CD14-positive monocyte (primary cell): ENCODE measurements around the gene NLRP12. TPM values are rescaled to one million over a fixed set of nuclear protein-coding genes. Genes with fewer than 3 reads are reported as not detected.
"Not testable (repeated sequence)": the region's sequence is repeated elsewhere in the genome, so short reads cannot be mapped to it uniquely, and the experiment has no call there.

ENCODE experiments used
- DNase-seq, 3 donors: peaks; one replicate each; pipeline ENCODE4 v3.0.0-alpha.2; 2011 to 2022
- H2AFZ ChIP-seq: 2 replicates; pipeline ENCODE4 v1.6.0; 2012; ENCODE audit warnings: mild to moderate bottlenecking, low read depth, low read length, inconsistent platforms; ENCODE audit not compliant: insufficient read depth, poor library complexity, severe bottlenecking
- H3K27ac ChIP-seq, 2 donors: 1 replicate in 1 of 2; 2 replicates in 1 of 2; pipeline ENCODE4 v1.5.1; 2012 to 2013; ENCODE audit warnings: low read length in 2 of 2, control low read depth in 1 of 2, inconsistent platforms in 1 of 2, low read depth in 1 of 2, mild to moderate bottlenecking in 1 of 2
- H3K27me3 ChIP-seq, 2 donors: one replicate each; pipeline versions ENCODE4 v1.6.0 to v1.6.1; 2011 to 2013; ENCODE audit warnings: low read length in 2 of 2; ENCODE audit not compliant: control insufficient read depth in 2 of 2, insufficient read depth in 2 of 2
- H3K36me3 ChIP-seq, 2 donors: replicated peaks in 1 of 2; 1 replicate in 1 of 2; 2 replicates in 1 of 2; pipeline versions ENCODE4 v1.5.1 to v1.6.1; 2012 to 2013; ENCODE audit warnings: low read length in 2 of 2, control low read depth in 1 of 2, inconsistent platforms in 1 of 2, mild to moderate bottlenecking in 1 of 2; ENCODE audit not compliant: insufficient read depth in 2 of 2, control insufficient read depth in 1 of 2
- H3K4me1 ChIP-seq, 2 donors: 1 replicate in 1 of 2; 2 replicates in 1 of 2; pipeline versions ENCODE4 v1.5.1 to v1.6.1; 2012 to 2013; ENCODE audit warnings: low read length in 2 of 2, control low read depth in 1 of 2, inconsistent platforms in 1 of 2, mild to moderate bottlenecking in 1 of 2, moderate library complexity in 1 of 2; ENCODE audit not compliant: insufficient read depth in 2 of 2, control insufficient read depth in 1 of 2
- H3K4me2 ChIP-seq: replicated peaks from 2 replicates; pipeline ENCODE3; 2012; ENCODE audit warnings: low read length, moderate library complexity, mild to moderate bottlenecking; ENCODE audit not compliant: poor library complexity, severe bottlenecking; ENCODE audit errors: extremely low read depth
- H3K4me3 ChIP-seq, 3 experiments: fragments of 200-600 bp in 1 of 3; sonication (generic) in 1 of 3; replicated peaks in 1 of 3; 1 replicate in 2 of 3; 2 replicates in 1 of 3; pipeline ENCODE4 v1.5.1; 2011 to 2013; ENCODE audit warnings: low read length in 3 of 3, mild to moderate bottlenecking in 3 of 3, control low read depth in 2 of 3, low read depth in 2 of 3, inconsistent platforms in 1 of 3, moderate library complexity in 1 of 3
- H3K79me2 ChIP-seq: 2 replicates; pipeline ENCODE4 v1.6.0; 2012; ENCODE audit warnings: mild to moderate bottlenecking, control low read depth, inconsistent platforms, low read length, moderate library complexity; ENCODE audit not compliant: insufficient read depth
- H3K9ac ChIP-seq: 2 replicates; pipeline ENCODE4 v1.6.0; 2017; ENCODE audit warnings: low read length, mild to moderate bottlenecking; ENCODE audit not compliant: insufficient read depth, poor library complexity, severe bottlenecking
- H3K9me3 ChIP-seq, 2 donors: replicated peaks in 1 of 2; 1 replicate in 1 of 2; 2 replicates in 1 of 2; pipeline versions ENCODE4 v1.5.1 to v1.6.1; 2012 to 2013; ENCODE audit warnings: low read length in 2 of 2, control low read depth in 1 of 2; ENCODE audit not compliant: control insufficient read depth in 1 of 2, insufficient read depth in 1 of 2
- H4K20me1 ChIP-seq: 2 replicates; pipeline ENCODE4 v1.6.0; 2012; ENCODE audit warnings: mild to moderate bottlenecking, low read length, control low read depth, moderate library complexity; ENCODE audit not compliant: insufficient read depth
- H3K27ac Mint-ChIP-seq, 7 donors: one replicate each; pipeline ENCODE4 v1.8.0; 2020; ENCODE audit warnings: mild to moderate bottlenecking in 7 of 7, mixed read lengths in 7 of 7, moderate library complexity in 6 of 7, inconsistent platforms in 2 of 7
- H3K27me3 Mint-ChIP-seq, 3 donors: one replicate each; pipeline ENCODE4 v1.8.0; 2021 to 2022; ENCODE audit warnings: low read depth in 3 of 3, mild to moderate bottlenecking in 3 of 3, mixed read lengths in 3 of 3, moderate library complexity in 3 of 3, inconsistent platforms in 1 of 3
- H3K36me3 Mint-ChIP-seq, 2 donors: one replicate each; pipeline ENCODE4 v1.8.0; 2020; ENCODE audit warnings: mixed read lengths in 2 of 2, inconsistent platforms in 1 of 2, mild to moderate bottlenecking in 1 of 2
- H3K4me1 Mint-ChIP-seq: one replicate; pipeline ENCODE4 v1.8.0; 2020; ENCODE audit warnings: mild to moderate bottlenecking, mixed read lengths
- H3K4me3 Mint-ChIP-seq, 2 donors: one replicate each; pipeline ENCODE4 v1.8.0; 2020; ENCODE audit warnings: mild to moderate bottlenecking in 2 of 2, mixed read lengths in 2 of 2, moderate library complexity in 1 of 2
- H3K9me3 Mint-ChIP-seq, 7 donors: one replicate each; pipeline ENCODE4 v1.8.0; 2020 to 2022; ENCODE audit warnings: mixed read lengths in 7 of 7, mild to moderate bottlenecking in 6 of 7, moderate library complexity in 6 of 7, inconsistent platforms in 2 of 7
- WGBS: methylation state at CpG from one replicate; pipeline ENCODE4 v1.1.5; 2013; ENCODE audit warnings: missing lambda C conversion rate; ENCODE audit not compliant: insufficient coverage; 5-methylcytosine and 5-hydroxymethylcytosine counted together
- intact Hi-C, 2 donors: fragments of 100-400 bp; cut with micrococcal nuclease; formaldehyde crosslinking; loops; one replicate each; pipeline versions ENCODE4 v1.15.0 to v1.15.1; 2023
- polyA plus RNA-seq, 3 donors: library from polyadenylated mRNA; depleted of rRNA in 1 of 3; unstranded in 2 of 3; stranded (reverse) in 1 of 3; fragments of 300-500 nt in 2 of 3; fragments of >200 nt in 1 of 3; fragmentation: Illumina TruSeq in 2 of 3; gene quantifications; 1 replicate in 2 of 3; 2 replicates in 1 of 3; pipeline ENCODE4 v1.2.3, GENCODE V29; 2012 to 2021
- small RNA-seq: library from RNA; depleted of rRNA; stranded (forward); fragments of <200 nt; gene quantifications from one replicate; pipeline ENCODE3, GENCODE V24; 2012; ENCODE audit warnings: low read depth; ENCODE audit not compliant: insufficient read length
- TF ChIP-seq, protein P1 (sequence below): fragments of 200-600 bp; IDR thresholded peaks from one replicate; pipeline ENCODE4 v1.8.0; 2022; ENCODE audit warnings: antibody characterized with exemption, mild to moderate bottlenecking

The NLRP12 gene
- polyA plus RNA-seq, 3 donors = 40.5 to 64.9 (median 47.0) TPM

DNA sequence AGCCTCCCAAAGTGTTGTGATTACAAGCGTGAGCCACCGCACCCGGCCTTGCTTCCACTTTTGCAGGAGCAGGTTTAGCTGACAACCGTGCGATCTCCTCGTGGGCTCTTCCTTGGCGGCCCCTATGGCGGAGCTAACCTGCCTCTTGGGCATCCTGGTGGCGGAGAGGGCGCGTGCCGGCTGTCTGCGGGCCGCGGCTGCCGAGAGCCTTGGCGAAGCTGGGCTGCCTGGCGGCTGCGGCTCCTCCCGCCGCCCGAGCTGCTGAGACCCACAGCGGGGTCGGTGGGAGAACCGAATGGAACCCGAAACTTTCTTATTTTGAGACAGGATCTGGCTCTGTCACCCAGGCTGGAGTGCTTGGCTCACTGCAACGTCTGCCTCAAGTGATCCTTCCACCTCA lies 55.7 kb downstream of the NLRP12 start:
- Histone ChIP-seq H4K20me1 (no peaks in the 10 kb centered on the region), H3K4me1 (no peaks in the 10 kb centered on the region), H3K4me3 (no peak overlapping the region), H3K36me3 (no peaks in the 10 kb centered on the region), H2AFZ (no peak overlapping the region), H3K9ac (no peak overlapping the region), H3K4me2 (no peak overlapping the region), H3K27ac (no peak overlapping the region), H3K27me3 (peaks cover 0 to 3% of the 10 kb centered on the region in 2 donors), H3K79me2 (no peaks in the 10 kb centered on the region), H3K9me3 (no peaks in the 10 kb centered on the region)
- no peak for DNase-seq
- WGBS = 94% methylated on average over 26 of the region's 27 CpGs
- Mint-ChIP-seq H3K27ac (no peak overlapping the region), H3K4me1 (peaks cover 7% of the 10 kb centered on the region), H3K27me3 (peaks cover 2 to 4% (median 4%) of the 10 kb centered on the region in 3 donors), H3K4me3 (no peak overlapping the region), H3K36me3 (no peaks in the 10 kb centered on the region), H3K9me3 (peaks cover 0 to 5% (median 0%) of the 10 kb centered on the region in 7 donors)
- TF ChIP-seq, protein P1, sequence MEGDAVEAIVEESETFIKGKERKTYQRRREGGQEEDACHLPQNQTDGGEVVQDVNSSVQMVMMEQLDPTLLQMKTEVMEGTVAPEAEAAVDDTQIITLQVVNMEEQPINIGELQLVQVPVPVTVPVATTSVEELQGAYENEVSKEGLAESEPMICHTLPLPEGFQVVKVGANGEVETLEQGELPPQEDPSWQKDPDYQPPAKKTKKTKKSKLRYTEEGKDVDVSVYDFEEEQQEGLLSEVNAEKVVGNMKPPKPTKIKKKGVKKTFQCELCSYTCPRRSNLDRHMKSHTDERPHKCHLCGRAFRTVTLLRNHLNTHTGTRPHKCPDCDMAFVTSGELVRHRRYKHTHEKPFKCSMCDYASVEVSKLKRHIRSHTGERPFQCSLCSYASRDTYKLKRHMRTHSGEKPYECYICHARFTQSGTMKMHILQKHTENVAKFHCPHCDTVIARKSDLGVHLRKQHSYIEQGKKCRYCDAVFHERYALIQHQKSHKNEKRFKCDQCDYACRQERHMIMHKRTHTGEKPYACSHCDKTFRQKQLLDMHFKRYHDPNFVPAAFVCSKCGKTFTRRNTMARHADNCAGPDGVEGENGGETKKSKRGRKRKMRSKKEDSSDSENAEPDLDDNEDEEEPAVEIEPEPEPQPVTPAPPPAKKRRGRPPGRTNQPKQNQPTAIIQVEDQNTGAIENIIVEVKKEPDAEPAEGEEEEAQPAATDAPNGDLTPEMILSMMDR = no peak
- intact Hi-C loops = no loop called here

DNA sequence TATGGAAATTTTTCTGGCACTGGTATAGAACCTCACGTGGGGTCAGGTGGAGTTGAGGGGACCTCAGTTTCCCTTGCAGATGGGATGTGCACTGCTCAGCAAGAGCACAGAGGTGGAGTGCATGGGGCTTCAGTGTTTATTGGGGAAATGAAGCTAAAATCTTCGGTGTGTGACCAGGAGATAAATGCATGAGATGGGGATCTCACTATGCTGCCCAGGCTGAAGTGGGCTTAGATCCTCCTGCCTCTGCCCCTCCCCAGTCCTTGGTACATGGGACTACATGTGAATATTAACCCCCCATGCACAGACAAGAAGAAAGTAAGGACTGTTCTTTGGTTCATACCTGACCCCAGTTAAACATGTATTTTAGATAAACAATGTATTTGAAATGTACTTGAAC lies 65.1 kb downstream of the NLRP12 start:
- H3K4me1 ChIP-seq, H3K27me3 Mint-ChIP-seq, H3K4me3 ChIP-seq, H3K27ac Mint-ChIP-seq, H3K36me3 Mint-ChIP-seq, intact Hi-C loops, H3K79me2 ChIP-seq, H3K4me1 Mint-ChIP-seq, H3K9ac ChIP-seq, H3K9me3 ChIP-seq, H4K20me1 ChIP-seq, H3K4me2 ChIP-seq, H2AFZ ChIP-seq, DNase-seq, H3K4me3 Mint-ChIP-seq, H3K27ac ChIP-seq, H3K36me3 ChIP-seq, H3K9me3 Mint-ChIP-seq, H3K27me3 ChIP-seq: not testable (repeated sequence)
- WGBS = 100% methylated on average over 1 of the region's 2 CpGs

Small RNAs within 50 kb of the gene (small RNA-seq; reads per million reads assigned to genes)
- gene AC008753.1 (not detected), gene MIR1283-2 (not detected), gene MIR371A (not detected), gene MIR372 (not detected), gene MIR373 (not detected), gene MIR516A1 (not detected), gene MIR516A2 (not detected), gene MIR519A1 (not detected), gene MIR521-1 (not detected), gene MIR527 (not detected), gene RNU6-1041P (not detected), gene RNU6-165P (not detected), gene RNU6-751P (not detected), gene RNU6-982P (not detected)

Other genes with a start within 250 kb of the NLRP12 start
- gene DPRX, start 192.3 kb downstream of the NLRP12 start, polyA plus RNA-seq = not detected
- 100 to 1,000 TPM; 162 to 310 (median 254) TPM for gene MYADM, start 43.6 kb upstream of the NLRP12 start, polyA plus RNA-seq
- gene PRKCG, start 57.9 kb upstream of the NLRP12 start, polyA plus RNA-seq = under 1 TPM in 1 of 3 donors, not detected in 2; 0.01 TPM
- not detected for gene CACNG7, start 85.0 kb upstream of the NLRP12 start, polyA plus RNA-seq
- gene CACNG8, start 138.6 kb upstream of the NLRP12 start, polyA plus RNA-seq = under 1 TPM in 1 of 3 donors, not detected in 2; 0.05 TPM
- gene CACNG6, start 167.3 kb upstream of the NLRP12 start, polyA plus RNA-seq = under 1 TPM in 2 of 3 donors, not detected in 1; 0.08 to 0.18 TPM
- 100 to 1,000 TPM in 2 of 3 donors, 1 to 10 TPM in 1; 3.7 to 172 (median 137) TPM for gene VSTM1, start 239.6 kb upstream of the NLRP12 start, polyA plus RNA-seq